HFF-Myc (cell line): ENCODE results near the gene PFAS.

ENCODE experiments used
- DNase-seq: peaks from one replicate; pipeline ENCODE4 v3.0.0-alpha.2; 2011; ENCODE audit warnings: low read depth; ENCODE audit errors: extremely low read depth
- H3K4me3 ChIP-seq: replicated peaks from 2 replicates; pipeline ENCODE4 v1.5.1; 2011; ENCODE audit warnings: low read depth, mild to moderate bottlenecking, control low read depth, low read length
- CTCF ChIP-seq: IDR thresholded peaks from 2 replicates; pipeline ENCODE4 v1.5.1; 2012; ENCODE audit warnings: mild to moderate bottlenecking, low read depth, low read length, control low read depth; ENCODE audit errors: missing control alignments

The PFAS gene

GRCh38 chr17:8248751-8249607 lies at the start of gene PFAS:
Gene PFAS (plus strand): TSS chr17:8249289. CDS start chr17:8253938, 4,649 bp downstream.
- no peak for TF ChIP-seq CTCF
- H3K4me3 ChIP-seq: peak within 1 kb of the TSS; percentile 88
- DNase-seq: peak; percentile 63

- no peak overlapping the region for H3K4me3 ChIP-seq
- no peak for DNase-seq
- TF ChIP-seq CTCF: no peak
Measured at GRCh38 chr17:8204761-8205555, 44.1 kb upstream of the PFAS start.

GRCh38 chr17:8206536-8206935 lies 42.6 kb upstream of the PFAS start:
- no peak for TF ChIP-seq CTCF
- no peak overlapping the region for H3K4me3 ChIP-seq
- DNase-seq: no peak

GRCh38 chr17:8209907-8210760 lies 39.0 kb upstream of the PFAS start, which contains the start of gene AURKB:
Gene AURKB (minus strand): TSS chr17:8210575. CDS start chr17:8210224, 351 bp downstream.
- H3K4me3 ChIP-seq: peak within 1 kb of the TSS; percentile 90
- no peak for TF ChIP-seq CTCF
- peak; percentile 94 for DNase-seq

- no peak for DNase-seq
- no peak for TF ChIP-seq CTCF
- peak overlapping the region; percentile 90 for H3K4me3 ChIP-seq
Measured at GRCh38 chr17:8210761-8211458, 38.2 kb upstream of the PFAS start.
